ENCODE results near the gene PRDM16. TPM values are rescaled to one million over a fixed set of nuclear protein-coding genes. Genes with fewer than 3 reads are reported as not detected.

PRDM16 gene
- total and polyA plus RNA-seq, 2 of the 13 experiments (the other 11 are each of a cell fraction or from before 2014, with no cell fraction given), result 0.15 to 0.81 TPM

DNA sequence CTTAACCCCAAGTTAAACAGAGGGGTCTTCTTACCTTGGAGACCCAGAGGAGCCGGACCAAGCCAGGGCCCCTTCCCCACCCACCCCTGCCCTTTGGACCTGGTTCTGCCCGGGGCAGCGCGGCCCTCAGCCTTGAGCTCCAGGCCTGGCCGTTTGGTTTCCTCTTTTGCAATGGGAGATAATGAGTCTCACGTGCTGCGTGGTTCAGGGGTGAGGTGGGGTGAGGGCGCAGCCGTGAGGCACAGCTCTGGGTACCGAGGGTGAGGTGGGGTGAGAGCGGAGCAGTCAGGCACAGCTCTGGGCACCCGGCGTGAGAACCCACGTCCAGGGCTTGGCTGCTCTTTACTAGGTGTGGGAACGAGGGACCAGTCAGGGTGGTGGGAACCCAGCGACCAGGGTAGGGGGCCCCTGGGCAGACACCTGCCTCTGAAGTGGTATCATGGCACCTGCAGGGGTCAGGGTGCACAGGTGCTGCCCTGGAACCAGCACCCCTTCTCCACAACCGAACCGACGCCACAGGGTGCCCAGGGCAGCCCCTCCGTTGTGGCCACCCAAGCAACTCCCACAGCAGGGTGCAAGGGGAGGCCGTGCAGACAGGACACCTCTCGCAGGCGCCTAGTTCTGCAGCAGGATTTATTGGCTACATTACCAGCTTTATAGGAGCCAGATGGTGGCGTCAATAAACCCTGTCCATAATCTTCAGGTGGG, 182.2 kb downstream of the PRDM16 start (continued):
- TF ChIP-seq TRIM22 (IDR thresholded peaks at IDR 0.05), result no peak
- TF ChIP-seq ZNF563 (CRISPR knock-in tag; IDR thresholded peaks at IDR 0.05), result no peak; the same call in 1 of the 2 replicates
- TF ChIP-seq, protein P1, sequence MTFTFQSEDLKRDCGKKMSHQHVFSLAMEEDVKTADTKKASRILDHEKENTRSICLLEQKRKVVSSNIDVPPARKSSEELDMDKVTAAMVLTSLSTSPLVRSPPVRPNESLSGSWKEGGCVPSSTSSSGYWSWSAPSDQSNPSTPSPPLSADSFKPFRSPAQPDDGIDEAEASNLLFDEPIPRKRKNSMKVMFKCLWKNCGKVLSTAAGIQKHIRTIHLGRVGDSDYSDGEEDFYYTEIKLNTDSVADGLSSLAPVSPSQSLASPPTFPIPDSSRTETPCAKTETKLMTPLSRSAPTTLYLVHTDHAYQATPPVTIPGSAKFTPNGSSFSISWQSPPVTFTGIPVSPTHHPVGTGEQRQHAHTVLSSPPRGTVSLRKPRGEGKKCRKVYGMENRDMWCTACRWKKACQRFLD (CRISPR knock-in tag; IDR thresholded peaks at IDR 0.05; ENCODE audit: borderline replicate concordance), result no peak
- TF ChIP-seq RBFOX2 (IDR thresholded peaks at IDR 0.05; ENCODE audit: low read depth, low read length), result no peak
- no peak for TF ChIP-seq NFE2L1 (CRISPR knock-in tag; IDR thresholded peaks at IDR 0.05; ENCODE audit: borderline replicate concordance)
- no peak for TF ChIP-seq PRDM10 (CRISPR knock-in tag; IDR thresholded peaks at IDR 0.05; ENCODE audit: low read depth)
- TF ChIP-seq AHR (CRISPR knock-in tag; IDR thresholded peaks at IDR 0.05), result no peak
- no peak for TF ChIP-seq ZNF280D (CRISPR knock-in tag; IDR thresholded peaks at IDR 0.05)
- no peak for TF ChIP-seq ZNF780A (CRISPR knock-in tag; IDR thresholded peaks at IDR 0.05)
- no peak for TF ChIP-seq RFX1 (IDR thresholded peaks at IDR 0.05)
- TF ChIP-seq NFRKB (IDR thresholded peaks at IDR 0.05), result no peak
- TF ChIP-seq SALL2 (CRISPR knock-in tag; IDR thresholded peaks at IDR 0.05), result no peak
- peak; percentile 26; the same call in 1 of the 2 replicates for TF ChIP-seq TBX2 (CRISPR knock-in tag; IDR thresholded peaks at IDR 0.05; ENCODE audit: borderline replicate concordance)
- 0 out of 2 replicates have a peak, but pooled peaks have one; percentile 54 for TF ChIP-seq ZNF235 (CRISPR knock-in tag; IDR thresholded peaks at IDR 0.05; ENCODE audit: borderline replicate concordance)
- no peak for TF ChIP-seq HNRNPH1 (optimal IDR thresholded peaks at IDR 0.05; ENCODE audit: low read depth, low read length)
- TF ChIP-seq TBX3 (IDR thresholded peaks at IDR 0.05; ENCODE audit: borderline replicate concordance), result no peak
